ENCODE measurements around the gene SUDS3.
"Not testable (repeated sequence)": the region's sequence is repeated elsewhere in the genome, so short reads cannot be mapped to it uniquely, and the experiment has no call there.

The SUDS3 gene

DNA sequence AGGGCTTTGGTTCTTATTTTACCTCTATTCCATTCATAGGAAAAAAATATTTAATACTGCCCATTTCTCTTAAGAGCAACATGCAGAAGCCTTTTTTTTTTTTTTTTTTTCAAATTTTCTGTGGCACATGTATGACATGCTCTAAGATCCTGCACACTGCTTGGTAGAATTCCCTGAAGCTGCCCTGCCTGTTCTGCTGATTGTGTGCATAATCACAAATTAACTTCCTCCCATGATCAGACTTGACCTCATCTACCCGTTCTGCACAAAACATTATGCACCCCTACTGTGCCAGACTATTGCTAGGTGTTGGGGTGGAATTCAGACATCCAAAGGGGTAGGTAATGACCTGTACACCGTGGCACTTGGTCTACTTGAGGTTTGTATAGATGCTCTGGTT, 22.2 kb downstream of the SUDS3 start:
- no peak for DNase-seq

DNA sequence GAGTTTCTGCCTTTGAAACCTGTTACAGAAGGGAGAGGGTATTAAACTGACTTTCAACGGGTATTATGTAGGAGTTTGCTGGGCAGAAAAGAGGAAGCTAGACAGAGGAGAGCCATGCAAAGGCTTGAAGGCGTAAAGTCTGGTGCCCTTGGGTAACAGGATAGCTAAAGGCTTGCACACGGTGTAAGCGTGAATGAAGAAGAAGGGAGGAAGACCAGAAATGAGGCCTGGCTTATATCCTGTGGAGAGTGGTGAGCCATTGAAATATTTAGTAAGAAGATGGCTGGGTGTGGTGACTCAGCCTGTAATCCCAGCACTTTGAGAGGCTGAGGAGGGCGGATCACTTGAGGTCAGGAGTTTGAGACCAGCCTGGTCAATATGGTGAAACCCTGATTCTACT, 22.6 kb downstream of the SUDS3 start:
- no peak for DNase-seq

DNA sequence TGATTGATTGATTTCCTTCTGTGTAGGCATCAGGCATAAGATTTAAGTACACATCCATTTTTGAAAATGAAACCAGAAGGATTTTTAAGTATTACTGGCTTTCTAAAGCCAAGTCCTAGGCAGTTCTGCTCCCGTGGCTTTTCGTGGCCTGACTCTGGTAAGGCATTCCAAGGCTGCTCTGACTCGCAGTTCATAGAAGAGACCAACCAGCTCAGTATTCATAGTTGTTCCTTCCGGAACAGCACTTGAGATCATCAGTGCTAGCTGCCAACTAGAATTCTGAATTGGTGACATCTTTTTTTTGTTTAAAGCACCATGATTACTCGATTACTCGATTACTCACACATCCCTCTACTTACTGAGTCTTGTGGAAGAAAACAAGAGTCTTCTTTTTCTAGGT, 25.9 kb downstream of the SUDS3 start:
- DNase-seq = no peak

DNA sequence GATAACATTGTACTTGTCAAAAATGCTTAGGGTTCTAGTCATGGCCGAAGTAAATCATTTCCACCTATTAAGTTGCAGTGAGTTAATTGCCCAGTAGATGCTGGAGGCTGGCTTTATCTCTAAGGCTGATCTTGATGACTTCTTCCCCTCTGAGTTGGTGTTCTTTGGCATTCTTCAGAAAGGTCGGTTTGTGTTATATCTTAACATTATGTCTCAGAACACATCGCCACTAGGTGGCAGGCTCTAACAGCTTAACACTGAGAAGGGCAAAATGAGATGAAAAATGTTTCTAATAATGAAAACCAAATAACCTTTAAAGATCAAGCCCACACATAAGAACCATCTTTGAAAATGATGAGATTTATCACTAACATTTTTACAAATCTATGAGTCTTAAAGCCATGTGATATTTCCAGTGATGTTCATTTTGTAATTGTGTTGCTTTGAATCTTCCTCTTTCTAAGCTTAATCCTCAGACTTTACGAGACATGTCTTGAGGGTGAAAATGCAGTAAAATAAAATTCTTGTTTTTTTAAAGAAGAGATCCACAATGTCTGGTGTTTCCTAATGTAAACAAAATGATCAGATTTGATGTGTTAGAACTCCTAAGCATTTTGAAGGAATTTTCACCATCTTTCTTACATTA, 28.6 kb downstream of the SUDS3 start:
- peak; percentile 31 for DNase-seq

DNA sequence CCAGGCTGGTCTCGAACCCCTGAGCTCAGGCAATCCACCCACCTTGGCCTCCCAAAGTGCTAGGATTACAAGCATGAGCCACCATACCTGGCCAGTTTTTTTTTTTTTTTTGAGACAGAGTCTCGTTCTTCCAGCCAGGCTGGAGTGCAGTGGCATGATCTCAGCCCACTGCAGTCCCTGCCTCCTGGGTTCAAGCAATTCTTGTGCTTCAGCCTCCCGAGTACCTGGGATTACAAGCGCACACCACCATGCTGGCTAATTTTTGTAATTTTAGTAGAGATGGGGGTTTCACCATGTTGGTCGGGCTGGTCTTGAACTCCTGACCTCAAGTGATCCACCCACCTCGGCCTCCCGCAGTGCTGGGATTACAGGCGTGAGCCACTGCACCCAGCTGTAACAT, 31.9 kb downstream of the SUDS3 start:
- DNase-seq = not testable (repeated sequence)

DNA sequence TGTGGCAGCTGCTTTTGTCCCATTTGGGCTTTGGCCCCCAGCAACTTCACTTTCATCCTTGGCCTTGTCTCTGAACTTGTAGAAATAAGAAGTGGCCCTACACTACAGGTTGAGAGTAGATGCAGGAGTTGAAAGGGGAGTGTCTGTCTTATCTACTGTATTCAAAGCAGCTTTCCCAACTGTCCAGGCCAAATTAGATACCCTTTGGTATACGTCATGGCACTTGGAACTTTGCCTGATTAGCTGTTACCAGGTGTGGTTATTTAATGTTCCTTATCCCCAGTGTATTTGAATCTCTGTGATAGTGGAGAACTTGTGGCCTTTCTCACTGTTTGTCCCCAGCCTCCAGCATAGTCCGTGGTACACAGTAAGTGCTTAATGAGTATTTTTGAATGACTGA, 33.5 kb downstream of the SUDS3 start:
- no peak for DNase-seq

DNA sequence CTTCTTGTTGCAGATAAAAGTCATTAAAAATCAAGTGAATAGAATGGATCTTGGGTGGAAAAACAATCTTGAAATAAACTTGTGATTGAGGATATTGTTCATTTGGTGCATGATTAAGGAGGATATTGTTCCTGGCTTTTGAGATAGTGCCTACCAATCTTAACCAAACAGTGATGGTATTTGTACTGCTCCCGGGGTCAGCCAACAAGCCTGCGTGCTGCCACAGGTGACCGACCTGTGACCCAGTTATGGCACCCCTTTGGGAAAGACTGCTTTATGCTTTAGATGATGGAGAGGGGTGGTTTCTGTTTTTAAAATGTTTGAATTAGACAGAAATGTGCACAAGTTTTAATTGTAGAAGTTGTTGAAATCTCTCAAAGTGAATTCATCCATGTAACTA, 41.6 kb downstream of the SUDS3 start:
- DNase-seq = no peak

DNA sequence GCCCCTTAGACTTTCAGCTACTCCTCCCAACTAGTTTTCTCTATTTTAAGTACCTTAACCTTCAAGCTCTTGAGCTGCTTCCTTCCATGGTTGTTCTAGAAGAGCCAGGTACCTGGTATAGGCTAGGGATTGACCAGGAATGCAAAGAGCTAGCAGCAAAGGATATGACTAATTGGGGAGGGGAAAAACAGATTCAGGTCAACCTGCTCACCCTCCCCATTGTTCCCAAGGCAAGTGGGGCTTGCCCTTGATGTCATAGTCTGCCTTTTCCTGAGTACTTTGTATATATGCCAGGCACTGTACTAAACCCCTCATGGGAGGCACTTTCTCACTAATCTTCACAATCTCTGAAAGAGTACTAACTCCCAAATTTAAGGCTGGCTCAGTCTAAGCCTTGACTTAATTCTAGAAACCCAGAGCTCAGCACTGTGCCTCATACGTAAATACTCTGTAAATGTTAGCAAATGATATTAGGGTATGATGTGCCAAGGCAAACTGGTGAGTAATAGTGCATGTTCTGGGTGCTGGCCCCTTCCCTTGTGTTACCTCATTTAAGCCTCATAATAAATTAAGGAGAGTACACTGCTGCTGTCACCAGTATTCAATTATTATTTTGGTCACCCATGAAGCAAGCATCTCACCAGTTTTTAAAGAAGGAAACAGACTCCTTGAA, 42.2 kb downstream of the SUDS3 start:
- DNase-seq = no peak

DNA sequence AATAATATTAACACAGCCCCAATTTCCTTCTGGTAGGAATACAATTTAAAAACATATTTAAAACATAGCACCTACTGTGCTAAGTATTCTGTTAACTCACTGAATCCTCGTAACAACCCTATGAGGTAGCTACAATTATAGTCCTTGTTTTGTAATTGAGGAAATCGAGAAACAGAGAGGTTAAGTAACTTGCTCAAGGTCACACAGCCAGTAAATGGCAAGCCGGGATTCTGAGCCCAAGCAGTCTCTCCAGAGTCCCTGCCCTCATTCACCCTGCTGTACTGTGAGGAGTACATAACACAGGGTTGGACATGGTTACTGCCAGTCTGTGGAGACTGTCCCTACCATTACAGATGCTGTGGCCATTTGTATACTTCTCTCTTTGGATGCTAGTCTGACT, 44.3 kb downstream of the SUDS3 start:
- no peak for DNase-seq

DNA sequence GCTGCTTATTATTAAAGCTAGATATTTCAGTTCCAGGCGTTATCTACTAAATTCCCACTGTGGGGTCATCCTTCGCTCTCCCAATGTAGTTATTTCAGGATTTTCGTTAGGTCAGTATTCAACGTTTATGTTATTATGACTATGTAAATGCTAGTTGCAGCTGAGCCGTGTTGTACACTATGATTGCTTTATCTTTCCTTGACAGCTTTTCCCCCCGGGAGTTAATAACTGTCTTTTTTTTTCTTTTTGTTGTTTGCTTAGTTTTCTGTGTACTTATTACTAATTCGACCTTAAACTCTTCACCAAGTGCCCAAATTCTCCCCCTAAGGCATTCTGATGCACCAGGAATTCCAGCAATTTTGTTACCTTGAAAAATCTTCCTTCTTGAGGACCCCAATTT, 48.5 kb downstream of the SUDS3 start:
- no peak for DNase-seq

DNA sequence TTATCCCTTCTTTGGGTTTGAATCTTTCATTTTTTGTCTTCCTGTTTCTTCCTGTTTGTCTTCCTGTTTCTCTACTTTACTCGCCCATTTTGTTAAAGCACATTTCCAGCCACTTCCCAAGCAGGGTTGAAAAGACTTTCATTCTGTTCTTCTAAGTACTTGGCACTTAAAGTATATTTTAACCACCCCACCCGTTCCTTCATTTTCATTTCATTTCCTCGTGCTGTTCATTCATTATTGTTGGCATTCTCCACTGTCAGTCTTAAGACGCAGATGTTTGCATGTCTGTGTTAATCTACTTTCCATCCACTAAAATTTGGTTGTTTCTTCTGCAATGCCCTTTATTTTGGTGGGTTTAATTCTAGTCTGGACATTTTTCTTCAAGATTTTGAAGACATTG, 49.0 kb downstream of the SUDS3 start:
- DNase-seq = no peak

DNA sequence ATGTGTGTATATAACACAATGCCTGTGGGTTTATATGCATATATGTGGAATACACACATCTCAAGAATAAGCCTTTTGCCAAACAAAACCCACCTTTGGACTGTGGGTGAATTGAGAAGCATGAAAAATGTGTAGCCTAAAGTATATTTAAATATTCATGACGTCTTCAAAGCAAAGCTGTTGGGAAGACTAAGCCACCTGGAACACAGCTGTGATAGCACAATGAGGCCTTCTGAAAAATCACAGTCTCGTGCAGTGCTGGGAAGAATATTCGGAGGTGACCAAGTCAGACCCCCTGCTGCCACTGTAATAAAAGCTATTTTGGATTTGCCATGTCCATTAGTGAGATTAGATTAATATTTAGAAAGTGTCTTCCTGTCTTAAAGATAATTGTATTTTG, 51.5 kb downstream of the SUDS3 start:
- DNase-seq = no peak

DNA sequence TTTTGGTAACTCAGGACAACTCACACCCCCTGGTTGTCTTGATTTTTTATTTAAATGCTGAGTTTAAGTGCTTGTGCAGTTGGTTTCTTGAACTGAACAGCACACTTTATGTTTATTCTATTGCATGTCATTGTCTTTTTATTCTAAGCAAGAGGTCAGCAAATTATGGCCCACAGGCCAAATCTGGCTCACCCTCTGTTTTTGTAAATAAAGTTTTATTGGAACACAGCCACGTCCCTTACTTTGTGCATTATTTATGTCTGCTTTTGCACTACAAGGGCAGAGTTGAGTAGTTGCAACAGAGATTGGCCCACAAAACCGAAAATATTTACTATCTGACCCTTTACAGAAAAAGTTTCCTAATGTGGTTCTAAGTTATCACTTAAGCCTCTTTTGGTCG, 52.3 kb downstream of the SUDS3 start:
- DNase-seq = no peak

DNA sequence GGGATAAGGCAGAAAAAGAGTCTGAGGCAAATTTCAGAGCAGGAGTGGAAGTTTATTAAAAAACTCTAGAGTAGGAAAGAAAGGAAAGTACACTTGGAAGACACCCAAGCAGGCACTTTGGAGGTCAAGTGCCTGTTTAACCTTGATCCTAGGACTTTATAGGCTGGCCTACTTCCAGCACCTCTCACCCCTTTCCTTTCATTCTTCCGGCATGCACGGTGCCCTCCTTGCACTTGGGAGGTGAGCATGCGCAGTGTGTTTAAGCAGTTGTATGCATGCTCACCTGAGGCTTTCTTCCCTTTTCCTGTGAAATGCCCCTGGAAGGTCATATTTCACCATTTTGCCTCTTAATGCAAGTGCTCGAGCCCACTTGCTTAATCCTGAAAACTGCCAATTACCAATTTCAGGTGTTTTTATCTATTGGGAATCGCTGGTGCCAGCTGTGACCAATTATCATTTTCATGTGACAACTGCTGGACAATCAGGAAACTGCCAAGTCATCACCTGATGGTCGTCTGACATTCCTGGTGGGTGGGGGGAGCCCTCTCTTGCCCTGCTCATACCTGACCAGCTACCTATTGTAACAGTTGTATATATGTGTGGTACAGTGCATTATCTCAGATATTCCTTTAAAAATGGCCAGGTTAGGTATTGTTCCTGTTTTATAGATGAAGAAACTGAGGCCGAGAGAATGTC, 53.5 kb downstream of the SUDS3 start:
- DNase-seq = no peak

DNA sequence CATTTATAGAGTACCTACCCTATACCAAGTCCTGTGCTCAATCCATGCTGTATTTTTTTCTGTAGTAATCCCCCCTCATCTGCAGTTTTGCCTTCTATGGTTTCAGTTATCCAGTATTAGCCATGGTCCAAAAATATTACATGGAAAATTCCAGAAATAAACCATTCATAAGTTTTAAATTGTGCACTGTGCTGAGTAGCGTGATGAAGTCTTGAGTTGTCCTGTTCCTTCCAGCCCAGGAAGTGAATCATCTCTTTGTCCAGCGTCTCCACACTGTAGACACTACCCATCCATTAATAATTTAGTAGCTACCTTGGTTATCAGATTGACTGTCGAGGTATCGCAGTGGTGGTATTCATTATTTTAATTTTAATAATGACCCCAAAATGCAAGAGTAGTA, 54.2 kb downstream of the SUDS3 start:
- DNase-seq = no peak

DNA sequence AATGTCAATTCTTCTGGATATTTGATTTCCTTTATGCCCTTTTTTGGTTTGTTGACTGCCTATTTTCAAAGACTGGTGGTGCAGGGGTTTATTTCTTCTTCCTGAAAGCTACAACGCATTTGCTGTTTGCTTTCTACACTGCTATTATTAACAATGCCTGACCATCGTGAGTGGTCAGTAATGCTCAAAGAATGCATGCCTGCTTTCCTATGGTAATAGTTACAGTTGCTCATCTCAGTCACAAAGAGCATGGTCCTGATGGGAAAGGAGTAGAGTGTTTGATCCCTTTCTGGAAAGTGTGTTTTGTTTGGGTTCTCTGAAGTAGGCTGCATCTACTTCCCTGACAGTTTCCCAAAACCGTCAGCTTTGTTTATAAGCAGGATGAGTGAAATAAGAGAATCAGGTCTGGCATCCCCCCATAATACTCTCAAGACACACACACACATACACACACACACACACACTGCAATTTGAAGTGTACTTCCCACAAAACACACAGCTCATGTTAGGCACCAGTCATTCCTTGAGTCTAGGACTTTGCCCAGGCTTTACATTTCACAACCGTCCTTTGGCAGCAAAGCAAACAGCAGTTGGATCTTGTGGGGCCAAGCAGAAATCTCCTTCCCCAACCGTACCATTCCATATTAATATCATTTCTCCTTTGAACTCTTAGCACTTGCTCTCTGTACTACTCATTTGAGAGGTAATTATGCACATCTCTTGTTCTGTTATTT, 56.6 kb downstream of the SUDS3 start:
- DNase-seq = no peak

DNA sequence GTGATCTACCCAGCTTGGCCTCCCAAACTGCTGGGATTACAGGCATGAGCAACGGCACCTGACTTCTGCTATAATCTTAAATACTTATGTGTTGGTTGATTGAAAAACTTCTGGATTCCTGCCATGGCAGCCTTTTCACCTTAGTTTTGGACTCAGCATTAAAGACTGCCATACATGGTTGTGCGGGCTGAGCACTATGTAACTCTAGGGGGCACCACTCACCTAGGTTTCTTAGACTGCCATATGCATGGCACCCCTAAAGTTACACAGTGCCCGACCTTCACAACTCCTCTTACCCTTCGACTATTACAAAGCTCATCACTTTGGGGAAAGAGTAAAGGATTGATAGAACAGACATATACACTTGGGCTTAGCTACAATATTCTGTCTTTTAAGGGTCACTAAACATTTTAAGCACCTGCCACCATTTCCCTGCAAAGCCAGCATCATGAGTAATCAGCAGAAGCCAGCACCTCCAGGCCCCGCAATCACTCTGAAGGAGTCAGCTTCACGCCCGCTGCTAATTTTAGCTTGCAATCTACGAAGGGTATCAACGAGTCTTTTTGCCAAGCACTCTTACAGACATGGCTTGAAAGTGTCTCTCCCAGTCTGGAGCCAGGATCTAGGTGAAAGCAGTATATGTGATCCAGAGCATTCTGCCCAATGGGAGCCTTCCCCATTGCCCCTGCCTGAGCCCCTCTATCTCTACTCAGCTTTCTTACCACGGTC, 59.8 kb downstream of the SUDS3 start:
- no peak for DNase-seq

DNA sequence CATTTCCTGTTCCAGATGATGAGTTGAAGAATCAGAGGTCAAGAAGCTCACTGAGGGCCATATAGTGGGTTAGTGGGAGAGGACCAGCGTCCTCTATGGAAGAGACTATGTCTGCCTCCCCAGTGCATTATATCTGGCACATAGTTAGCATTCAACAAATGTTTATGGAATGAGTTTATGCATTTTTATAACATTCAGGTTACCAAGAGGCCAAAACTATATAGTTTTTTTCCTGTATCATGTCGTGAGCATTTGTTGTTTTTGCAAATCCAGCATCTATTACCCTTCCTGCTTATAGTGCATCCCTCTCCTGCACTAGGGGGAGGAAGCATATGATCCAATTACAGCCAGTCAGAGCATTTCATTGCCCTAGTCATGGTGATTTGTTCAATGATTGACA, 60.6 kb downstream of the SUDS3 start:
- no peak for DNase-seq

DNA sequence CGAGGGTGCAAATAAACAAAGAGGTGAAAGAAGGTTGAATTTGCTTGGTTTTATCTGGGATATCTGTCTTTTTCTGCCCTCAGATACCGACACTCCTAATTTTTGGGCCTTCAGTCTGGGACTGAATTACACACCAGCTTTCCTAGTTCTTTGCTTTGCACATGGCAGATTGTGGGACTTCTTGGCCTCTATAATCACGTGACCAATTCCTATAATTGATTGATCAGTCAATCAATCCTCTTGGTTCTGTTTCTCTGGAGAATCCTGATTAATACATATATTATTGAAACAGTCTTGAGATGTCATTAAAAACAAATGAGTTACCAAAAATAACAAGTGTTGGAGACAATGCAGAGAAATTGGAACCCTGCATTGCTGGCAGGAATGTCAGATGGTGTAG, 62.7 kb downstream of the SUDS3 start:
- no peak for DNase-seq

DNA sequence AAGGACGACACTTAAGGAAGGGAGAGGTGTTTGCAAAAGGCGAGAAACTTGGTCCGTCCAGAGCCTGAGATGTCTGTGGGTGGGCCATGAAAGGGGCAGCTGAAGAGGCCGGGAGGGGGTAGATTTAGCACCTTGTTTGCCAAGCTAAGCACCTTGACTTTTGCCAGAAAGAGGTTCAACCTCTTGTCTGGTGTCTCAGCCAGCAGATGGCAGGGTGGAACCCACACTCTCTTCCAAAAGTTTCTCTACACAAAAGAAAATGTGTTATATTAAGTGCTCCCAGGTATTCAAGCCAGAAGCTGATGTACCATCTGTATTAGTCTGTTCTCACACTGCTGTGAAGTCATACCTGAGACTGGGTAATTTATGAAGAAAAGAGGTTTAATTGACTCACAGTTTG, 69.9 kb downstream of the SUDS3 start:
- no peak for DNase-seq

DNA sequence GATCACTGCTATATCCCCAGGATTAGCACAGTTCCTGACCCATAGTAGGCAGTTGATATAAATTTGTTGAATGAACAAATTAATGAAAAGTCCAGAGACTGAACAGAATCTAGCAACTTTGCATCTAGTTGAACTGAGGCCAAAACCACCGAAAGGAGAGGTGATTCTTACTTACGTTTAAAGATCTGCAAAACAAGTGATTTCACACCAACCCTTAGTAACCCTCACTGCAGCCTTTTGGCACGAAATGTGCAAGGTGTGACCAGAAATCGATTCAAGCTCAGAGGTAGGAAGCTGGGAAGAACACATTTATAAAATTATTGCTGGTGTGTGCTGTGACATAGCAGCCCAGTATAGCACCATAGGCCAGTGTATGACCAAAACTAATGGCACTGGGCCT, 70.8 kb downstream of the SUDS3 start:
- no peak for DNase-seq

DNA sequence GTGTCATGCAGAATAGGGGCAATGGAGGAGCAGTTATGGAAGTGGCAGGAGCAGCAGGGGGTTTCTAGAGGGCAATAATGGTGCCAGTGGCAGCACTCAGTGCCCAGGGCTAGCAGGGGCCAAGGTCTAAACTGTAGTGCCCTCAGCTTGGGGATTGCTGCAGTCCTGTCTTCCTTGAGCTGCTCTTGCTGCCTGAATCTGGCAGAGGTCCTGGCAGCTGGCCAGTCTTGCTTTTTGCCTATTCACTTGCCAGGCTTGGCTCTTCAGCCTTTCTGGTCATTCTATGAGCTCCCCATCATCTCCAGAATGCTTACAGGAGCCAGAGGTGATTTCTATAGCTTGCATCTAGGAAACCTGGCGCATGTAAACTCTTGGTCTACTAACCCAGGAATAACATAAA, 72.0 kb downstream of the SUDS3 start:
- no peak for DNase-seq

DNA sequence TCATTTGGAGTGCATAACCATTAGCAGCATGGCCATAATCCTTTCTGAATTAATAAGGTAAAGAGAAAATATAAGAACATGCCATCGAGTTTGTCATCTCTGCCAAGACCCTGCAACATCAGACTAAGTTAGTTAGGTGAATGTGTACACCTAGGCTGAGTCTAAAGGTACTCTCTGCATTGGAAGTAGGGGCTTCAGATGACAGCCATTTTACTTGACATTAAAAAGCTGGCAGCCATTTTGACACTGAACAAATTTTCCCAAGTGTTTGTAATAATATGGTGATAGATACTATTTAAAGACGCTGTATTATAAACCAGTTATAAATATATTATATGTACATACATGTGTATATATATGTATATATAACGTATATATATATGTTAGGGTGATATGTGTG, 79.0 kb downstream of the SUDS3 start:
- no peak for DNase-seq

Measured in activated T-cell treated with anti-CD3 and anti-CD28 coated beads, Interleukin-2, amount 50 U/mL, for 1 hour (primary cell).